ENCODE results near the gene MYLK2.

MYLK2 gene

DNA sequence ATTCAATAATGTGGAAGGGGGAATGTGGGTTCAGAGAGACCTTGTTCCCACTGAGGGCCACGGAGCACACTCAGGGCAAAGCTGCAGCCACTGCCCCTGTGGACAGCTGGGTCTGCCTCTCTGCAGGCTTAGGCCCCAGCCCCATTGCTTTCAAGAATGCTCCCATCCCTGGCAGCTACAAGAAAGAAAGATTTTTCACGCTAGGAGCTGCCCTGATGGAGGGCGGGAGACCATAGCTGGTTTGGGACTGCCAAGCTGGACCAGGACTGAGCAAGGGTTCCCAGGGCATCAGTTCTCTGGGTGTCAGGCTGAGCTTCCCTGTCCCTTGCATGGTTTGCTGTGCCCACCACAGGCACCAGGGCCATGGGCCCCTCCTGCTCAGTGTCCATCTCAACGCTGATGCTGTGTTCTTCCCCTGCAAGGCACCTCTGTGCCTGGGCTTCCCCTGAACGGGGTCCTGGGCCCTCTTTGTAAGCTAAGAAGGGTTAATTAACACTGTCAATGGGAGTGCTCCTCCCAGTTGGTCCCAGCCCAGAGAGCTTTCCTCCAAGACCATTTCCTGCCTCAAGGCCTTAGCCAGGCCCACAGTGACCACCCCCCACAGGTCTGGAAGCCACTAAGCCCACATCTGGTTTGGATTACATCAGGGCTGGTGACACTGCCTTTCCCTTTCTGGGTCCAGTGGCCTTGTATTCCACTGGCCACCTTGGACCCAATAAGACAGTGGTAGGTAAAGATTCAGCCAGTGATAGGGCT, 17.9 kb downstream of the MYLK2 start:
- DNase-seq = no peak

DNA sequence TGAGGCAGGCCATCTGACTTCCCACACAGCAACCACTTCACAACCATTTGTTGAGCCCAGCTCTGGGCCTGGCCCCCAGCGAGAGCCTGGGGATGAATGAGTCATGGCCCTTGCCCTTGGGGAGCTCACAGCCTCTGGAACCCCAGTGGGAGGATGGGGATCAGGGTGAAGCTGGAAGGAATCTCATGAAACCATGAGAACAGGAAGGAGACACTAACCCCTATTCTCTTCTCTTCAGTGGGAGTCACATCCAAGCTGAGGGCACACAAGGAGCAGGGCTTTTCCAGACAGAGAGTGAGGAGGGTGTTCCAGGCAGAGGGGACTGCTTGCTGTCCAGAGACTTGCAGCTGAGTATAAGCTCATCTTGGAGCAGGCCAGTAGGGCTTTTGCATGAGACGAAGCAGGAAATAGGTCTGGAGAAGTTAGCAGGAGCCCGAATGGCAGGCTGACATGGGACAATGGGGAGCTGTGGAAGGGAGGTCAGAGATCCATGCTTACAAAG, 18.8 kb downstream of the MYLK2 start:
- no peak for DNase-seq

DNA sequence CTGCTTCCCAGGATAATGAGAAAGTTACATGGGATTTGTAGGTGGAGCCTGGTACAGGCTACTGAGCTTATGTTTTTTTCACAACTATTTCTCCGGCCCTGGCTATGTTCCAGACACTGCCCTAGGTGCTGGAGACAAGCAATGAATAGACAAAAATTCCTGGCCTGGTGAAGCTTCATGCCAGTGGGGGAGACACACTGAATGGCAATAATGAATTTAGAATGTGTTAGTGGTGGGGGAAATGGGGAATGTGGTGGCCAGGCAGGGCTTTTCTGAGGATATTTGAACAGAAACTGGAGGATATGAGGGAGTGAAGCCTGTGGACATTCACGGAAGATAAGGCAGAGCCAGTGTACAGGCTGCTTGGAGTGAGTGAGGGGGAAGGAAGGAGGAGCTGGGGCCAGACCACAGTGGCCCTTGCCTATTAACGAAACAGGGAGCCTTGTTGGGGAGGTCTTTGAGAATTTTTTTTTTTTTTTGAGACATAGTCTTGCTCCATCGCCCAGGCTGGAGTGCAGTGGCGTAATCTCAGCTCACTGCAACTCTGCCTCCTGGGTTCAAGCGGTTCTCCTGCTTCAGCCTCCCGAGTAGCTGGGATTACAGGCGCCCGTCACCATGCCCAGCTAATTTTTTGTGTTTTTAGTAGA, 19.6 kb downstream of the MYLK2 start:
- no peak for DNase-seq

DNA sequence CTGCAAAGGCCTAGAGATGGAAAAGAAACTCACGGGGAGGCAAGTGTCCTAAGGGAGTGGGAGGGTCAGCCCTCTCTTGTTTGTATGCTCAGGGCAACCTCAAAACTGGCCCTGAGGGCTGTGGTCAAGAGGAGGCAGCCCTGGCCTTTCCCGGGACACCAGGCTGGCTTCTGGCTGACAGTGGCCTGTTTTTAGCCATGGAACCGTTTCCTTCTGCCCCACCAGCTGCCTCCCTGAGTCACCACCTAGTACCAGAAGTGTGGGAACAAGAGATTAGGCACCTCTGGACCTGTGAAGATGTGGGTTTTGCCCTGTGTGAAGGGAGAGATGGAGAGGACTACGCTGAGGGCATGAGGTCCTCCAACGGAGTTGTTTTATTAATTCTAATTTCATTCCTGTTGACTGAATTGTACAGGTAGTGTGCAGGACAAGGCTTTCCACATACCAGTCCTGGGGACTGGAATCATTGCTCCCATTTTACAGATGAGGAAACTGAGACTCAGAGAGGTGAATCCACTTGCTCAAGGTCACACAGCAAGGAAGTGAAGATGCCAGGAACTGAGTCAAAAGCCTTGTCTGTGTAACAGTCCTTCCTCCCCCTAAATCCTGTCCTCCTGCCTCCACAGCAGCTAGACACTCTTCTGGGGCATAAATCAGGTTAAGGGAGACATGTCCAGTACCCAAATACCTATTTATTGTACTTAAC, 20.8 kb downstream of the MYLK2 start:
- no peak for DNase-seq

DNA sequence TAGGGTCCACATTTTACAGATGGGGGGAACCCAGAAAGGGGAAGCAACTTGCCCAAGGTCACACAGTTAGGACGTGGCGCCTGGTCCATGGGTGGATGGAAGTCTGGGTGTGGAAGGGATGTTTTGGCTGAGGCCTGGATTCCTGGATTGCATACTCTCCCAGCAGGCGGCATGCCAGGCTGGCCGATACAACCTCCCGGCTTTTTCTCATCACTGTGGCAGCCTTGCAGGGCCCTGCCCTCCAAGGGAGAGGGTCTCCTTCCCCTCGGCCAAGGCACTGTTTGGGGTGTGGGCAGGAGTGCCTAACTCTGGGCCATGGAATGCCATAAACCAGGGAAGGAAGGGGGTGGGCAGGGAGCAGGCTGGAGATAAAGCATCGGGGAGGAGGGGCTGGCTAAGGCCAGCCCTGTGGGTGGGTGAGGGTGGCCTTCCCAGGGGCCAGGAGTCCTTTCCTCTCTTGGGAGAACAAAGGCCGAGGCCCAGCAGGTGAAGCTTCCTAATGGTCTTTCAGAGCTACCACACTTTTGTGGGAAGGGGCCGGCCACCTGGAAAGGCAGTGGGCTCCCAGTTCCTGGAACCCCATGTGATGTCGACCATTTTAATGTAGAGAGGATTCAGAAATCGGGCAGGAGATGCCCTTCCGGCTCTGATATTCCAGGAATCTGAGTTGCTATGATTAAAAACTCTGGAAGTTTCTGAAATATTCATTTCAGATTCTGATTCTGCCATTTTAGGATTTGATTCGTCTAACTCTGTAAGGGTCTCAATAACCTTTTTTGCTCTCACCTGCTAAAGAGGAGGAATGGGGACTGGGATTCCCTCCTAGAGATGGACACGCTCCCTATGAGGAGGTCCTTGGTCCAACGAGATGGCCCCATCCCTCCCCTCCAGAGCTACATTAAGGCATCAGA, 22.0 kb downstream of the MYLK2 start:
- DNase-seq = no peak

DNA sequence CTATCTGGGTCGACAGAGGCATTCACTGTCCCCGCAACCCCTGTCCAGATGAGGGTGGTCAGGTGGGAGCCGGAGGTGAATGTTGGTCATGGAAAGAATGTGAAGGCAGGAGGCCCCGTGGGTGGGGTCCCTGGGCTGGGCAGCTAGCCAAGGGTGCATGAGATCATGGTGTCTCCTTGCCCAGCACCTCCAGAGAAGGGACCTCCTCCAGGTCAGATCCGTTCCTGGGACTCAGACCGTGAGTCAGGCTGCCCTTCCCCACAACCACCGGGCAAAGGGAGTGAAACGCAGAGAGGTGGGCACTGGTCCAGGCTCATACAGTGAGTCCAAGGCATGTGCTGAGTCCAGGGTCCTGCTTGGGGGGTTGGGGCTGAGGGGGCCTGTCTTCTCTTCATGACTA, 22.8 kb downstream of the MYLK2 start:
- DNase-seq = no peak

DNA sequence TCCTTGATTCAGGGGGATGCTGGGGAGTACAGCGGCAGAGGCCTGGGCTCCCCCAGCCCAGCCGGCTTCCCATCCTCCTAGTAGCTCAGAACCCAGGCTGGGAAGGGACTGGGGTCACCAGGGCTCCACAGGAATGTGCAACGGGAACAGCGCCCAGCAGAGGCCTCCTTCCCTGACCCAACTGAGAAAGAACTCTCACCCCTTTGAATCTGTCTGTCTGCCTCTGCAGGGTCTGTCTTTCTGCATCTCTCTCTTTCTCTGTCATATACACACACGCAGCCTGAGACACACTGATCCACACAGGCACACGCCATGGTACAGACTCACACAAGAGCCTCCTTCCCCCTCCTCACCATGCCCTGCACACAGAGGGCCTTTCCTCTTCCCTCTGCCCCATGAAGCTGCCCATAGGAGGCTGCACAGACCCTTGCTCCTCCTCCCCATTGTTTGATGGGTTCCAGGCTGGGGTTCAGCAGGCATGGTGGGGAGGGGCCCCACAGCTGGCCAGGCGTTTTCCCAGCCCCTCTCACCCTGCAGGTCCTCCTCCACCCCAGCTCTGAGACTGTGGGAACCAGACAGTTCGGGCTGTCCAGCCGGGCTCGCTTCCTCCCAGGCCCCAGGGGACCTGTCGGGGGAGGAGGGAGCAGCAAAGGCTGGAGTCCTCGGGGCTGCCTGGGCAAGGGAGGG, 23.5 kb downstream of the MYLK2 start:
- no peak for DNase-seq

DNA sequence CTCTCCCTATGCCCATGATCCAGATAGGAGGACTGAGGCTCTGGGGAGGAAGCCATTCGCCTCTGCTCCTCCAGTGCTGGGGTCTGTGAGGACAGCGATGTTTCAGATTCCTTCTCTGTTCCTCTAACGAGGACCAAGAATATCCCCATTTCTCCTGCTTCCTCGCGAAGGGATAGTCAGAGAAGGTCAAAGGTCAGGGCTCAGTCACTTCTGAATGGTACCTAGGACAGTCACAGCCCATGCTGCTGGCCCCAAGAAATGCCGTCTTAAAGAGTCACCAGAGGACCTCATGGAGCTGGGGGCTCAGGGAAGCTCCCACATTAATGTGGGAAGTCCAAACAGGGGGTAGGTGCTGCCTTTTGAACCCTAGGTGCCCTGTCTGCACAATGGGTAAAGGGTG, 24.1 kb downstream of the MYLK2 start:
- no peak for DNase-seq

DNA sequence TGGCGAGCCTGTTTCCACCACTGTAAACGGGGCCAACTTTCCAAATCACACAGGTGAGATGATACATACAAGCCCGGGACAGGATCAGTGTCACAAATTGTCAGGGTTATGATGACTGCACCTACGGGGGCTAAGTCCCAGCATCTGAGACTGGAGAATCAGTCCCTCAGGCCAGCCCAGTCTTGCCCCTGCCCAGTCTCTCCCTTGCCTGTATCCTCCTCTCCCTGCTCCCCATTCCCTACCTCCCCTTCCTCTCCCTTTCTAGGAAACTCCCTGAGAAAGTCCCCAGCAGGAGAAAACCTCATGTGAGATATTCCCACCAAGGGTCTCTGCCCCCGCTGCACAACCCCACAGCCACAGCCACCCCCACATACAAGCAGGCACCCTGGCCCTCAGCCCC, 24.7 kb downstream of the MYLK2 start:
- no peak for DNase-seq

DNA sequence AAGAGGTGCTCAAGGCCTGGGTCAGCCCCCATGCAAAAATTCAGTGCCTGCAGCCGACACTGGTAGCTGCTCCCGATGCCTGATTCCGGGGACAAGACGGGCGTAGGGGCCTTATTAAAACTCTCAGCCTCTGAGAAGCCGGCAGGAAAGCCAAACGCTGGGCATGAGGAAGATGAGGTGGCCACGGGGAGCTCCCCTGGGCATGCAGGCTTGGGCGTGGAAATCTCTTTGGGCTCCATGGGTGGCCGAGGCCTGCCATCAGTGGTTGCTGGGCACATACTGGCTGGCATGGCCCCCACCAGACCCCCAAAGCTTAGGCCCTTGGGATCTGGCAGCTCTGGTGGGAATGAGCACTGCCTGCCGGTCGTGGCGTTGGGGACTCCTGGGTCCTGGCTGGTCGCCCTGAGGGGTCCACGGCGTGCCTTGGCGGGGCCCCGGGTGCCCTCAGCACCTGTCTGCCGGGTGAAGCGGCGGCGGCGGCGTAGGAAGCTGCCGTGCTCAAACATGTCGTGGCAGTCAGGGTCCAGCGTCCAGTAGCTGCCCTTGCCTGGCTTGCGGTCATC, 25.7 kb downstream of the MYLK2 start:
- no peak for DNase-seq

DNA sequence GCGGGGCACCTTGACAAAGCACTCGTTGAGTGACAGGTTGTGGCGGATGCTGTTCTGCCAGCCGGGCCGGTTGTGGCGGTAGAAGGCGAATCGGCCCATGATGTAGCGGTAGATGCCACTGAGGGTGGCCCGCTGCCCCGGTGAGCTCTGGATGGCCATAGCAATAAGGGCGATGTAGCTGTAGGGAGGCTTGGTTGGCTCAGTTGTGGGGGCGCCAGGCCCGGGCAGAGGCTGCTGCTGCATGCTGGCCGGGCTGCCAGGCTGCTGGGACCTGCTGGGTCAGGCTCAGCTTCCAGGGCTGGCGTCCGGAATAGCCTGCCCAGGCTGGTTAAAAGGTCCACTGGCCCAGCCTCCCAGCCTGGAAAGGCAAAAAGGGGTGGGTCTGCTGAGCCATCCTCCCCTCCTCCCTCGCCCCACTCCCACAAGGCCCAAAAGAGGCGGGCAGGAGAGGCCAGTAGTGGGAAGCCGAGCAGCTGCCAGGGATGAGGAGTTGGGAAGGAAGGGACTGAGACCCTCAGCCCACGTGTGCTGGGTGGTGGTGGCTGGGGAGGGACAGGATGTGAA, 26.2 kb downstream of the MYLK2 start, which contains the start of gene FOXS1:
Gene FOXS1, minus strand, starts transcription at position 305 of the 564 bp plus-strand sequence. Its CDS starts 62 bp downstream, at position 243.
- DNase-seq = no peak

DNA sequence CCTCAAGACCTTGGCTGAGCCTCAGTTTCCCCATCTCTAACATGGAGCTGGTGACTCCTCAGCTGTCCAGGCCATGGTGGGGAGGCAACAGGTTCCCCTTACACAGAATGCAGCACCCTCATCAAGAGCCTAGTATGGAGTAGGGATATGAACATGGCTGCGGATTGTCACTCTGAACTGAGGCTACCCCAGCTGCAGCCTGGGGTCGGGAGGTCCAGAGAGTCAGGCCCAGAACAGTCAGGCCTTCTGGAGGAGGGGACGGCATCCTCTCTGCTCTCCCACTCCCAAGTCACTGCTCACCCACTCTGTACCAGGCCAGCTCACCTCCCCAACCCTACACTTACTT, 27.6 kb downstream of the MYLK2 start:
- no peak for DNase-seq

DNA sequence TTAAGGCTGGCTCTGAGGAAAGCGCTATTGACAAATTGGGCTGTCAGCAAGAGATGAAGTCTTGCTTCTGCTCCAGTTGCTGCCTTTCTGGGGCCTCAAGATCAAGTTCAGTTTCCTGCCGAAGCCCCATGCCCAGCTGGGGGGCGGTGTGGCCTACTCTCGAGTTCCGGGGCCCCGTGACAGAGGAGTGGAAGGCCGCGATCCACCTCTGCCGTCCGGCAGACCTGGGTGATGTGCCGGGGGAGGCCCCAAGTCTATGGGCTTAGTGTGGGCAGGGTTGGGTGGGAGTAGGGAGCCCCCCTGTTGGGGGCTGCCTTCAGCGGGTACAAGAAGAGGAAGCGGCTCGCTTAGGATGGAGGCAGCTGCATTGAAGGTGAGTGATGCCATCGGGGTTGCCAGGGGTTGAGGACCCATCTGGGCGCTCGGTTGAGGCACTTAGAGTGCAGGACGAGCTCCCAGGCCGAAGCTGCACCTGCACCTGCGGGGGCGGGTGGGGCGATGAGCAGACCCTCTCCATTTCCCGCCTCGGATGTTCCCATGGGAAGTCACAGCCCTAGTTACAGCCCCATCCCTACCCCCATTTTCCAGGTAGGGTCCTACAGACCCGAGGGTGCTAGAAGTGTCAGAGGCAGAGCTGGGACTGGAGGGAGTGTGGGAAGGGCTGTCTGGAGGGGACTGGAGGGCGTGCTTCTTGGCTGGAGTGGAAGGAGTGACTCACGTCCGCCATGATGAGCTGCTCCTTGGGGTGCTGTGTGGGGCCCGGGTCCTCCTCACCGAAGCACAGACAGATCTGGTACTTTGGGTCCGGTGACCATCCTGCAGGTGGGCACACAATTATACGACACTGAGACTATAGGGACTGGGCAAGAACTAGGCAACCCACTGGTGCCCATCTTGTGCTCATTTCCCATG, 29.2 kb downstream of the MYLK2 start:
- no peak for DNase-seq

DNA sequence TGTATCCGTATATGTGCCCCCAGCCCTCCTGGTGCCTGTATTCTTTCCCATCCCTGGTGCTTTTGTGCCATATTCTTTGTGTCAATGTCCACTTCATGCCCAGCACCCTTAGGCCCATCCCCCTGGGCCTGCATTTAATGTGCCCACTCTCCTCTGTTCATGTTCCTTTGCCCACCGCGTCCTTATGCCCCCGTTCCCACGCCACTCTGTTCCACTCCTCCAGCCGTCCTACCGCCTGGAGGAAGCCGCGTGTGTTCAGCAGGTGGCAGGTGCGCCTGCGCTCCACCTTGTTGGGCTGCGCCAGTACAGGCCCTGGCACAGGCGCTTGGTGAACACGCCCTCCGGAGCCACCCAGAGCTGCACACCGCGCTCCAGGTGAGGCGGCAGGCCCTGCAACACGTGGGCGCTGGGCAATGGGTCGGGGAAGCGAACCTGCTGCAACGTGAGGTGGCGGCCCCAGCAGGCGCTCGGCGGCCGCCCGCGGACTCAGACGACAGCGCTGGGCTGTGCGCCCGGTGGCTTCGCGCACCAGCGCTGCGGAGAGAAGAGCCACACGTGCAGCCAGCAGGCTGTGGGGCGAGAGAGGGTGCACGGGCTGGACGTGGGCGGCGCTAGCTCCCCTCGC, 30.3 kb downstream of the MYLK2 start:
- no peak for DNase-seq

DNA sequence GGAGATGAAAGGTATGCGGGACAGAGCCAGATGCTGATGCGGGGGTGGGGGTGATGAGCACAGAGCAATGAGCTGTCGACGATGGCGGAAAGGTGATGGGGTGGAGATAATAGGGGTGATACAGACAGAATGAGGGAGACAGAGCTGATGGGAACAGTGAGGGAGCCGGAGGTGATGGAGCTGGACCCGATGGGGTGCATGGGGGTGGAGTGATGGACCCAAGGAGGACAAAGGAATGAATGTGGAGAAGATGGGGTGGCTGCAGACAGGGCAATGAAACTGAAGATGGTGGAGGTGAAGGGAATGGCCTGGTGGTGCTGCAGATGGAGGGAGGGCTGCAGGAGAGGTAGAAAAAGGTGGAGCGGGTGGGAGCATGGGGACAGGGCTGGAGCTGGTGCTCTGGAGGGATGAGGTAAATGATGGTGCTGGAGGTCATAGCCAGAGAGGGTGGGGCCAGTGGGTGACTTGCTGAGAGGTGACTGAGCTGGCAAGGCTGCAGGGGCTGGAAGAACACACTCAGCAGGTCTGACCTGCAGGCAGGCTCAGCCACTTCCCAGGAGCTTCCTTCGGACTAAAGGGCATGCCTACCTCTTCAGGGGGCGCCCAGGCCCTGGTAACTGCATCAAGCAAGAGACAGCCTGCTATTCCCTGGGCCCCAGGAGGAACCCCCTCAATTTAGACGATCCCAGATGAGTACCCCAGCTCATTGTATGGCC, 32.2 kb downstream of the MYLK2 start:
- DNase-seq = no peak

DNA sequence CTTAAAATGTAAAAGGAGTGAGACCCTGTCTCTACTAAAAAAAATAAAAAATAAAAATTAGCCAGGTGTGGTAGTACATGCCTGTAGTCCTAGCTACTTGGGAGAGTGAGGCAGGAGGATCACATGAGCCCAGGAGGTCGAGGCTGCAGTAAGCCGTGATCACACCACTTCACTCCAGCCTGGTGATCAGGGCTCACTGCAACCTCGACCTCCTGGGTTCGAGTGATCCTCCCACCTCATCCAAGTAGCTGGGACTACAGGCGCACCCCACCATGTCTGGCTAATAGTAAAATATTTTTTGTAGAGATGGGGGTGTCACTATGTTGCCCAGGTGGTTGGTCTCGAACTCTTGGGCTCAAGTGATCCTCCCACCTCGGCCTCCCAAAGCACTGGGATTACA, 34.3 kb downstream of the MYLK2 start:
- no peak for DNase-seq

DNA sequence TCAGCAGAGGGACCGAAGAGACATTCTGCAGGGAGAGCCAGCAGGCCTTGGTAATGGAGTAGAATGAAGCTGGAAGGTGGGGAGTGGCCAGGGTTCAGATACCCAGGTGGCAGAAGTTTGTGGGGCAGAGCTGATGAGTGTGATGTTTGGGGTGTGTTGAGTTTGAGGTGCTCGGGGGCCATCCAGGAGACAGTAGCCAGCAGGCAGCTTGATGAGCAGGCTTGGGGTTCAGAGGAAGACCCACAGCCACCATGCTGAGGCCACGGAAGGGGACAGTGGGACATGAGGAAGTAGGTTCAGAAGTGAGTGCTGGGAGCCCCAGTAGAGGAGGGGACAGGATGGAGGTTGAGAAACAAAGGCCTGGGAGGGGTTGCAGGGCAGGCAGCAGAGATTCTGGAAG, 37.4 kb downstream of the MYLK2 start:
- no peak for DNase-seq

DNA sequence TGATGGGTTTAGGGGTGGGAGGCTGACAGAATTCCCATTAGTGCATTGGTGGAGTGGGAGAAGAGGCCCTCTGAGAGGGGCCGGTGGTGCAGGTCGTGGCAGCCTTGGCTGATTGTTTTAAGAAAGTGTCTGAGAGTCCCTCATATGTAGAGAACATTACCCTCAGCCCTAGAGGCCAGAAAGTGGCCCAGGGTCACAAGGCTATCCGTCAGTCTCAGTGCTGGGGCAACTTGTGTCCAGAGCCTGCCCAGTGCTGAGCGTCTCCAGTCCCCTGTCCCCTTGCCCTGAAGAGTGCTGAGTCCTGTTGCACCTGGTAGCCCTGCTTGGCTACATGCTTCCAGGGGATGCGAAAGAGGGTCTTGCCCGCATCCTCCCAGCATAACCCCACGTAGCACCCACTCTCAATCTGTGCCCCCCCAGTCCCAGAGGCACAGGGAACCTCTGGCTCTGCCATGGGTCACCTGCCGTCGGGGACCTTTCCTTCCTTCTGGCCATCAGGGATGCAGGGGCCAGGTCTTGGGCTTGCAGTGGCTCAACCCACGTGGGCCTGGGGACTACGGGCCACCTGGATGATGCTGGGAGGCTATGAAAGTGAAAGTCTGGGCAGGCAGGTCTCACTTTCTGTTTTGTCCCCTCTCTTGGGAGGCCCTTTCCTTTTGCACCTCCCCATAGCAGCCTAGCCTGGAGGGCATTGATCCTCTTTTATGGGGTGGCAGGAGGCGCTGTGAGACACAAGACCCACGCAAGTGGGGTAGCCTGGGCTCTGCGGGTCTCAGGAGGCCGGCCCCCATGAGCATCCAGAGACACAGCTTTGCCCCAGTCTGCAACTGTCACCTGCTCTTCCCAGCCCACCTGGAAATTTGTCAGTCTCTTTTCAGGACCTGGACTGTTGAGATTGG, 39.0 kb downstream of the MYLK2 start:
- no peak for DNase-seq

All from activated T-cell treated with anti-CD3 and anti-CD28 coated beads, Interleukin-2, amount 50 U/mL, for 48 hours (primary cell).